ENCODE data around the gene PCA3.

Gene PCA3

GRCh38 chr9:76717613-76718012, 46.6 kb upstream of the PCA3 start:
- Histone ChIP-seq H3F3A (ENCODE audit: insufficient read depth) (no peaks in the 10 kb centered on the region), H4K20me1 (ENCODE audit: low read depth, low read length) (no peaks in the 10 kb centered on the region), H3K9me3 (ENCODE audit: insufficient read depth, low read length) (no peaks in the 10 kb centered on the region), H3K4me3 (ENCODE audit: insufficient read depth, low read length, poor library complexity, severe bottlenecking) (no peak overlapping the region), H2AFZ (ENCODE audit: low read depth, low read length, severe bottlenecking) (no peak overlapping the region), H3K9me2 (replicated peaks; ENCODE audit: insufficient read depth, low read length) (no peaks in the 10 kb centered on the region), H3K27me3 (ENCODE audit: low read length) (no peaks in the 10 kb centered on the region), H3K27ac (ENCODE audit: low read depth, low read length) (no peak overlapping the region), H3K4me2 (ENCODE audit: low read depth, low read length, poor library complexity, severe bottlenecking) (no peak overlapping the region), H3K9ac (ENCODE audit: low read length) (no peak overlapping the region), H3K79me2 (ENCODE audit: insufficient read depth, low read length) (no peaks in the 10 kb centered on the region), H3K36me3 (ENCODE audit: low read length) (no peaks in the 10 kb centered on the region)
- no peak for TF ChIP-seq EZH2phosphoT487 (conservative IDR thresholded peaks at IDR 0.05; ENCODE audit: low read length)
- TF ChIP-seq CTCF (IDR thresholded peaks at IDR 0.05; ENCODE audit: insufficient read depth, low read length, poor library complexity, severe bottlenecking), result no peak

- Histone ChIP-seq H3K4me2 (ENCODE audit: low read depth, low read length, poor library complexity, severe bottlenecking) (no peak overlapping the region), H3K36me3 (ENCODE audit: low read length) (no peaks in the 10 kb centered on the region), H3K27ac (ENCODE audit: low read depth, low read length) (no peak overlapping the region), H3K9me3 (ENCODE audit: insufficient read depth, low read length) (no peaks in the 10 kb centered on the region), H3K79me2 (ENCODE audit: insufficient read depth, low read length) (no peaks in the 10 kb centered on the region), H3K4me3 (ENCODE audit: insufficient read depth, low read length, poor library complexity, severe bottlenecking) (no peak overlapping the region), H4K20me1 (ENCODE audit: low read depth, low read length) (no peaks in the 10 kb centered on the region), H3F3A (ENCODE audit: insufficient read depth) (no peaks in the 10 kb centered on the region), H3K27me3 (ENCODE audit: low read length) (no peaks in the 10 kb centered on the region), H2AFZ (ENCODE audit: low read depth, low read length, severe bottlenecking) (no peak overlapping the region), H3K9me2 (replicated peaks; ENCODE audit: insufficient read depth, low read length) (no peaks in the 10 kb centered on the region), H3K9ac (ENCODE audit: low read length) (no peak overlapping the region)
- no peak for TF ChIP-seq CTCF (IDR thresholded peaks at IDR 0.05; ENCODE audit: insufficient read depth, low read length, poor library complexity, severe bottlenecking)
- no peak for TF ChIP-seq EZH2phosphoT487 (conservative IDR thresholded peaks at IDR 0.05; ENCODE audit: low read length)
Observed at GRCh38 chr9:76718166-76718565, 46.1 kb upstream of the PCA3 start.

GRCh38 chr9:76720245-76720644, 44.0 kb upstream of the PCA3 start:
- Histone ChIP-seq H3K36me3 (ENCODE audit: low read length) (no peaks in the 10 kb centered on the region), H3F3A (ENCODE audit: insufficient read depth) (no peaks in the 10 kb centered on the region), H3K4me2 (ENCODE audit: low read depth, low read length, poor library complexity, severe bottlenecking) (no peak overlapping the region), H2AFZ (ENCODE audit: low read depth, low read length, severe bottlenecking) (no peak overlapping the region), H3K4me3 (ENCODE audit: insufficient read depth, low read length, poor library complexity, severe bottlenecking) (no peak overlapping the region), H3K9me2 (replicated peaks; ENCODE audit: insufficient read depth, low read length) (no peaks in the 10 kb centered on the region), H3K27ac (ENCODE audit: low read depth, low read length) (no peak overlapping the region), H3K9ac (ENCODE audit: low read length) (no peak overlapping the region), H3K27me3 (ENCODE audit: low read length) (no peaks in the 10 kb centered on the region), H3K79me2 (ENCODE audit: insufficient read depth, low read length) (no peaks in the 10 kb centered on the region), H4K20me1 (ENCODE audit: low read depth, low read length) (no peaks in the 10 kb centered on the region), H3K9me3 (ENCODE audit: insufficient read depth, low read length) (no peaks in the 10 kb centered on the region)
- TF ChIP-seq CTCF (IDR thresholded peaks at IDR 0.05; ENCODE audit: insufficient read depth, low read length, poor library complexity, severe bottlenecking) (no peak), EZH2phosphoT487 (conservative IDR thresholded peaks at IDR 0.05; ENCODE audit: low read length) (no peak)

Measured in SU-DHL-6 (cell line).